A549 (cell line): Measurements from ENCODE around the gene C3orf49.

Experiments used
- EHMT2 ChIP-seq: fragments of 200-600 bp; sonication (generic); IDR thresholded peaks from 2 replicates; pipeline ENCODE4 v1.6.1; 2016; ENCODE audit warnings: antibody characterized with exemption, low read depth, mild to moderate bottlenecking, moderate library complexity
- JUN ChIP-seq, 2 experiments: fragments of >200 bp; sonication (Bioruptor Twin); formaldehyde crosslinking; IDR thresholded peaks; 2 replicates in 1 of 2; 3 replicates in 1 of 2; pipeline ENCODE4 v1.6.1; 2016 to 2017
- JUNB ChIP-seq: fragments of >200 bp; sonication (Bioruptor Twin); formaldehyde crosslinking; IDR thresholded peaks from 2 replicates; pipeline ENCODE4 v1.6.1; 2016
- SREBF2 ChIP-seq: fragments of 450-650 bp; IDR thresholded peaks from 2 replicates; pipeline ENCODE4 v1.6.1; 2014; ENCODE audit warnings: mild to moderate bottlenecking, moderate library complexity
- TF ChIP-seq, protein P1 (sequence below): fragments of >200 bp; sonication (Bioruptor Twin); formaldehyde crosslinking; IDR thresholded peaks from 3 replicates; pipeline ENCODE4 v1.5.1; 2016
- TF ChIP-seq, protein P2 (sequence below): IDR thresholded peaks from 2 replicates; pipeline ENCODE4 v1.6.1; 2012
- TF ChIP-seq, protein P3 (sequence below): fragments of 250-450 bp; sonication (Bioruptor Pico); IDR thresholded peaks from 2 replicates; pipeline ENCODE4 v1.5.0; 2021; ENCODE audit warnings: mild to moderate bottlenecking, moderate library complexity, borderline replicate concordance
- TF ChIP-seq, protein P4 (sequence below): IDR thresholded peaks from 2 replicates; pipeline ENCODE4 v1.6.1; 2012

DNA sequence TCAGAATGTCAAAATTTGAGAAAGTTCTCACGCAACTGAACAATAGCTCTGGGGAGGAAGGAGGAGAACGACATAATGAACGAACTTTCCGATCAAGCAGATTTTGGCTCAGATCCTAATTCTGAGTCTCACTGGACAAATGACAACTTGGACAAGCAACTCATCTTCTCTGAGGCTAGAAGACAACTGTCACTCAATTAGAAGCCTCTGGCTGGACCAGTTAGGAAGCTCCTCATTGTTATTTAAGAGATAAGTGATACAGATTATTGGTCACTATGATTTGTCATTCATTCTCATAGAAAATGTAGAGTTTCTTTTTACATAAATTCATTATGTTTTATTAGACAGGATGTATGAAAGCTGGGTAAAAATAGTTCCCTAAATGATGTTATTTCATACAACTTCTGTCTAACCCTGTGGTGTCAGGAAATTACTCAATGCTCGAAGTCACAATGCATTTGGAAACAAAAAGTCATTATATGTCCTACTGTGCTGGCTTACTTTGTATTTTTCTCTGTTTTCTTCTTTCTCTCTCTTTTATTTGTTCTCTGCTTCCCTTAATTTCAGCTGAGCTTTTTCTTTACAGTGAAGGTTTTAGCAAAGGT is 11.0 kb upstream of the C3orf49 start:
- TF ChIP-seq SREBF2 = no peak
- TF ChIP-seq EHMT2 = no peak
- TF ChIP-seq JUNB = no peak
- TF ChIP-seq, protein P1, sequence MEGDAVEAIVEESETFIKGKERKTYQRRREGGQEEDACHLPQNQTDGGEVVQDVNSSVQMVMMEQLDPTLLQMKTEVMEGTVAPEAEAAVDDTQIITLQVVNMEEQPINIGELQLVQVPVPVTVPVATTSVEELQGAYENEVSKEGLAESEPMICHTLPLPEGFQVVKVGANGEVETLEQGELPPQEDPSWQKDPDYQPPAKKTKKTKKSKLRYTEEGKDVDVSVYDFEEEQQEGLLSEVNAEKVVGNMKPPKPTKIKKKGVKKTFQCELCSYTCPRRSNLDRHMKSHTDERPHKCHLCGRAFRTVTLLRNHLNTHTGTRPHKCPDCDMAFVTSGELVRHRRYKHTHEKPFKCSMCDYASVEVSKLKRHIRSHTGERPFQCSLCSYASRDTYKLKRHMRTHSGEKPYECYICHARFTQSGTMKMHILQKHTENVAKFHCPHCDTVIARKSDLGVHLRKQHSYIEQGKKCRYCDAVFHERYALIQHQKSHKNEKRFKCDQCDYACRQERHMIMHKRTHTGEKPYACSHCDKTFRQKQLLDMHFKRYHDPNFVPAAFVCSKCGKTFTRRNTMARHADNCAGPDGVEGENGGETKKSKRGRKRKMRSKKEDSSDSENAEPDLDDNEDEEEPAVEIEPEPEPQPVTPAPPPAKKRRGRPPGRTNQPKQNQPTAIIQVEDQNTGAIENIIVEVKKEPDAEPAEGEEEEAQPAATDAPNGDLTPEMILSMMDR = no peak
- TF ChIP-seq, protein P2, sequence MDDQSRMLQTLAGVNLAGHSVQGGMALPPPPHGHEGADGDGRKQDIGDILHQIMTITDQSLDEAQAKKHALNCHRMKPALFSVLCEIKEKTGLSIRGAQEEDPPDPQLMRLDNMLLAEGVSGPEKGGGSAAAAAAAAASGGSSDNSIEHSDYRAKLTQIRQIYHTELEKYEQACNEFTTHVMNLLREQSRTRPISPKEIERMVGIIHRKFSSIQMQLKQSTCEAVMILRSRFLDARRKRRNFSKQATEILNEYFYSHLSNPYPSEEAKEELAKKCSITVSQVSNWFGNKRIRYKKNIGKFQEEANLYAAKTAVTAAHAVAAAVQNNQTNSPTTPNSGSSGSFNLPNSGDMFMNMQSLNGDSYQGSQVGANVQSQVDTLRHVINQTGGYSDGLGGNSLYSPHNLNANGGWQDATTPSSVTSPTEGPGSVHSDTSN = no peak
- TF ChIP-seq, protein P3, sequence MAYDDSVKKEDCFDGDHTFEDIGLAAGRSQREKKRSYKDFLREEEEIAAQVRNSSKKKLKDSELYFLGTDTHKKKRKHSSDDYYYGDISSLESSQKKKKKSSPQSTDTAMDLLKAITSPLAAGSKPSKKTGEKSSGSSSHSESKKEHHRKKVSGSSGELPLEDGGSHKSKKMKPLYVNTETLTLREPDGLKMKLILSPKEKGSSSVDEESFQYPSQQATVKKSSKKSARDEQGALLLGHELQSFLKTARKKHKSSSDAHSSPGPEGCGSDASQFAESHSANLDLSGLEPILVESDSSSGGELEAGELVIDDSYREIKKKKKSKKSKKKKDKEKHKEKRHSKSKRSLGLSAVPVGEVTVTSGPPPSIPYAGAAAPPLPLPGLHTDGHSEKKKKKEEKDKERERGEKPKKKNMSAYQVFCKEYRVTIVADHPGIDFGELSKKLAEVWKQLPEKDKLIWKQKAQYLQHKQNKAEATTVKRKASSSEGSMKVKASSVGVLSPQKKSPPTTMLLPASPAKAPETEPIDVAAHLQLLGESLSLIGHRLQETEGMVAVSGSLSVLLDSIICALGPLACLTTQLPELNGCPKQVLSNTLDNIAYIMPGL (CRISPR knock-in tag) = no peak
- TF ChIP-seq, protein P4, sequence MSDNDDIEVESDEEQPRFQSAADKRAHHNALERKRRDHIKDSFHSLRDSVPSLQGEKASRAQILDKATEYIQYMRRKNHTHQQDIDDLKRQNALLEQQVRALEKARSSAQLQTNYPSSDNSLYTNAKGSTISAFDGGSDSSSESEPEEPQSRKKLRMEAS = no peak
- TF ChIP-seq JUN (IDR thresholded peaks at IDR 0.05) = no peak
